HG02970 (cell line): Measurements from ENCODE around the gene CTU1.

Experiments used
- ATAC-seq: cut with Tn5 transposase; IDR thresholded peaks from one replicate; pipeline ENCODE4 v1.9.1; 2021; ENCODE audit warnings: mild to moderate bottlenecking, moderate library complexity, moderate number of reproducible peaks; ENCODE audit not compliant: unreplicated experiment, low FRiP score

The CTU1 gene

DNA sequence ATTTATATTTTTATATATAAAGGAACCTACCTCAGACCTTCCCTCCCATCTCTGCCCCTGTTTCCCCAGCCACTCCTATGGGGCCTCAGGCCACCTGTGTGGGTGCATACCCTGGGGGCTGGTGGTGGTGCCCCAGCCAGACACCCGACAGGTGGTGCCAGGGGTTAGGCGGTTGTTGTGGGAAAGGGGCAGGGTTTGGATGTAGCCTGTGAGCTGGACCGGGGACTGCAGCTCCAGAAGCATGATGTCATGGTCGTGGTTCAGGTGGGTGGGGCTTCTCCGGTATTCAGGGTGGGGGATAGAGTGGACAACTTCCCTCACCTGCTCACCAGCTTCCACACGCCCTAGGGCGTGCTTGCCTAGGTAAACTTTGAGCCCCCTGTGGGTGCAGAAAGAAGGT lies 48.5 kb downstream of the CTU1 start:
- ATAC-seq: no peak

DNA sequence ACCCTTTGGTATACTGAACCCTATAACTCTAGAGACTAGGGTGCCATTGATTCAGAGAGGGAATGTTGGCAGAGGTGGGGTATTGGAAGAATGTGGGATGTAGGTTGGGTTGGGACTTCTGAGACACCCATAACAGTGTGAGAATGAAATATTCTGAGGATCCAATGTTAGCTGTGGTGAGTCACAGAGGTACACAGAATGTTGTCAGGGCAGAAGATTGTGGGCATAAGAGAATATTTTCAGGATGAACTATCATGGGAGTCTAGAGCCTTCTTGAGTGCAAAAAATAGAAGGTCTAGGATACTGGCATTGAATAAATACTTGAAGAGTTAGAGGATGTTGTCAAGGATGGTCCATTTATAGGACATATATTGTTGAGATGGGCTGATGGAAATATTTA lies 52.3 kb downstream of the CTU1 start:
- ATAC-seq: no peak
